ENCODE results near the gene ACBD4.

GRCh38 chr17:45146592-45146889, 11.1 kb downstream of the ACBD4 start:
- no peak for TF ChIP-seq HDGF (IDR thresholded peaks at IDR 0.05)
- TF ChIP-seq POLR2AphosphoS5 (IDR thresholded peaks at IDR 0.05; ENCODE audit: low read length): no peak
- no peak for TF ChIP-seq SMC3 (IDR thresholded peaks at IDR 0.05; ENCODE audit: borderline replicate concordance, low read length)
- TF ChIP-seq HCFC1 (IDR thresholded peaks at IDR 0.05; ENCODE audit: low read length): no peak
- TF ChIP-seq MAX (IDR thresholded peaks at IDR 0.05; ENCODE audit: low read depth, low read length): no peak
- no peak for TF ChIP-seq E2F4 (IDR thresholded peaks at IDR 0.05; ENCODE audit: low read depth, low read length)

Measured in GM12878 (cell line).